Caki2 (cell line): Measurements from ENCODE around the gene JUNB. TPM values are rescaled to one million over a fixed set of nuclear protein-coding genes. Genes with fewer than 3 reads are reported as not detected.
A peak's percentile ranks its signal among the peaks of the same experiment; 100 is the strongest.

Experiments
- DNase-seq: peaks from one replicate; pipeline ENCODE4 v3.0.0-alpha.2; 2015; ENCODE audit warnings: low read depth
- in situ Hi-C: cut with HindIII; loops from 2 replicates; pipeline ENCODE4 v1.10.0; 2016; ENCODE audit warnings: low sequenced_read_pairs, low pct_unique_long_range_greater_than_20kb, mixed read lengths
- total RNA-seq: library from RNA; depleted of rRNA; stranded (reverse); fragments of >200 nt; shearing (Covaris generic); gene quantifications from 2 replicates; pipeline ENCODE4 v1.2.3, GENCODE V29; 2014; ENCODE audit warnings: low replicate concordance; rRNA removed

Gene JUNB
- total RNA-seq, 1 experiment from 2014 or later: 63.3 TPM

DNA sequence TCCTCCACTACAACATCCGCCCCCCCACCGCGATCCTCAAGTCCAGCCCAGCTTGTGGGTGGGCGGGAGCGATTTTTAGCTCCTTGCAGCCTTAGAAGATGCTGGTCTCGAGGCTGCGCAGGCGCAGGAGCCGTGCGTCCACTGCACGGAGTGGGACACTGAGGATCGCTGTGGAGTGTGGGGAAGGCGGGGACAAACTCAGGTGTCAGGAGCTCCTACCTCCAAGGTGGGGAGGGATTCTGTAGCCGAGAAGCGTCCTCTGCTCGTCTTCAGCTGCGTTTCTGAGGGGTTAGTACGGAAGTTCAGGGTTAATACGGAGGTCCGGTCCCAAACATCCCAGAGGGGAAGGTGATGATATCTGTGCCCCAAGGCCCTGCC is 43.3 kb downstream of the JUNB start, which contains the start of gene RTBDN:
Gene RTBDN, minus strand, starts transcription at position 14 of the 378 bp plus-strand sequence. CDS start 4,600 bp downstream, outside the sequence.
- in situ Hi-C loops: no loop called here

DNA sequence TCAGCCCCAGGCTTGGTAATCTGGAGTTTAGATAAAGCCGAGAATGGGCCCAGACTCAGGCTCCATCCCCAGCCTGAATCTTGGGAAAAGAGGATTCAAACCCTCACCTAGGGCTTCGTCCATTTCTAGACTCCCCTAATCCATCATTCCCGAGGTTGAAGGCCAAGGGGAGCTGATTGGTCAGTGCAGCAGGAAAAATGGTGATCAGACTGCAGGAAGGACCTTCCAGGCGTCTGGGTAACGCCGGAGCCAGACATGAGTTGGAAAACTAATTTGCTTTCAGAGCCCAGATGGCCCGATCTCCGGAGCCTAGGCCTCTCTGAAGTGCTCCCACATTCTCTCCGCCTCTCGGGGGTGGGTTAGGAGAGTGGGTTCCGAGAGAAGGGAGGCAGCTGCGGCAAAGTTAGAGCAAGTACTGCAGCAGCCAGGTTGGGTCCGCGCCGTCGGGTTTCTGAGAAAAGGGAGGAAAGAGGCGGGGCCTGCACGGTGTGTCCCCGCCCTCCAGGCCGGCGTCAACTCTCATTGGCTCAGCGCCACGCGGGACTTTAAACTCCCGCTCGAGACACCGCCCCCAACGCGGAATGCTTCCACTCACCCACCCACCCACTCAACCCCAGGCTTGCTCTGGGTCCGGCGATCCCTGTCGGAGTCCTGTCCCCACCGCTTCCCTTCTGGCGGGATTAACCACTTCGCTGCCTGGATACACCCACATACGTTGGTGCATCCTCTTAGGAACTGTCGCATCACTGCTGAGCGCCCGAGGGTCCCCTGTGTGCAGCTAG is 43.9 kb downstream of the JUNB start:
- no peak for DNase-seq
- in situ Hi-C loops: no loop called here

More for the DNA sequence above, 43.3 kb downstream of the JUNB start, which contains the start of gene RTBDN:
- DNase-seq: no peak

DNA sequence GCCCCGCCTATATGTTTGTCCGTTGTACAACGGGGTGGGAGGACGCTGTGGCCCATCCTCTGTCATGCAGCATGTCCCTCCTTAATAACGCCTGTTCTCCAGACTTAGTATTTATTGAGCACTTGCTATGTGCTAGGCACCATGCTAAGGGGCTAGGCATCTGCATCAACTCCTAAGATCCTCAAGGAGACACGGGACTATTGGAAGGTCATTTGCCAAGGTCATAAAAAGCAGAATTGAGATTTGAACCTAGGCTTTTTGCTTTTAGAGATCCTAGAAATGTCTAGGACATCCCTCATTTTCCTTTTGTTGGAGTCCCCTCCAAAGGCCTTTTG is 45.2 kb downstream of the JUNB start:
- DNase-seq: no peak
- in situ Hi-C loops: no loop called here

DNA sequence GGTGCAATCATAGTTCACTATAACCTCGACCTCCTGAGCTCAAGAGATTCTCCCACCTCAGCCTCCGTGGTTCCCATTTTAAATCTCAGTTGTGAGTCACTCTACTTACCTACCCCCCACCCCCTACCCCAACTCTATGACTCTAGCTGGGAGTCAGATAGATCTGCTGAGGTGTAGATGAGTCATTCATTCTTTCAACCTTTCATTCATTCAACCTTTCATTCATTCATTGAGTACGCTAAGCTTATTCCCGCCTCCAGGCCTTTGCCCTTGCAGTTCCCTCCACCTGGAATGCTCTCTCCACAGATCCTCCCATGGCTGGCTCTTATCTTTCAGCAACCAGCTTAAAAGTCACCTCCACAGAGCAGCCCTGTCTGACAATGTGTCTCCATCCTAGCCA is 45.9 kb downstream of the JUNB start:
- no peak for DNase-seq
- in situ Hi-C loops: no loop called here

DNA sequence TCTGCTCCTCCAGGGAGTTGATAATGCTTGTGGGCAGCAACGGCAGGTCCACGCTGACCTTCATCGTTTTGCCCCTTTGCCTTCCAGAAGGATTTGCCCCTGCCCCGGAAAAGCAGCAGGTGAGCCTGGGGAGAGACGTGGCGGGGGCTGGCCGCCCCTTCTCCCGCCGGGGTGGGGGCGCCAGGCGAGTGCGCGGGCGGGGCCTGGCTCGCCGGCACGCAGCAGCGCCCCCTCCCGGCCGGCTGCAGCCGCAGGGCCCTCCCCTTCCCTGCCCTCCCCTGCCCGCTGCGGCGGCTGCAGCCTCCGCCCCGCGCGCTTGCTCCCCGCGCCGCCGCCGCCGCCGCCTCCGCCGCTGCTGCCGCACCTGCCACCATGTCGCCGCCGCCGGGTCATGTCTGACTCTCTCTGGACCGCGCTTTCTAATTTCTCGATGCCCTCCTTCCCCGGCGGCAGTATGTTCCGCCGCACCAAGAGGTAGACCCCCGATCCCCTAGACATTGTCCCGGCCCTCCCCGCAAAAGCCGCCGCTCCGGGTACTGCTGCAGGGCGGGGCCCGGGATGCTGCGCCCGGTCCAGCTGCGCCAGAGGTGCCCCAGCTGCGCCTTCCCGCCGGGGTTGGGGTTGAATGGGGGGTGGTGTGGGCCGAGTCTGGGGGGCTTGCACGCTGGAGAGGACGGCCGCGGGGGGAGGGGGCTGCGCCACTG is 47.0 kb downstream of the JUNB start, which contains the start of gene MAST1:
Gene MAST1, plus strand, starts transcription at position 334 of the 704 bp plus-strand sequence. Its CDS starts 58 bp downstream, at position 392.
- in situ Hi-C loops: no loop called here
- peak; percentile 51 for DNase-seq

DNA sequence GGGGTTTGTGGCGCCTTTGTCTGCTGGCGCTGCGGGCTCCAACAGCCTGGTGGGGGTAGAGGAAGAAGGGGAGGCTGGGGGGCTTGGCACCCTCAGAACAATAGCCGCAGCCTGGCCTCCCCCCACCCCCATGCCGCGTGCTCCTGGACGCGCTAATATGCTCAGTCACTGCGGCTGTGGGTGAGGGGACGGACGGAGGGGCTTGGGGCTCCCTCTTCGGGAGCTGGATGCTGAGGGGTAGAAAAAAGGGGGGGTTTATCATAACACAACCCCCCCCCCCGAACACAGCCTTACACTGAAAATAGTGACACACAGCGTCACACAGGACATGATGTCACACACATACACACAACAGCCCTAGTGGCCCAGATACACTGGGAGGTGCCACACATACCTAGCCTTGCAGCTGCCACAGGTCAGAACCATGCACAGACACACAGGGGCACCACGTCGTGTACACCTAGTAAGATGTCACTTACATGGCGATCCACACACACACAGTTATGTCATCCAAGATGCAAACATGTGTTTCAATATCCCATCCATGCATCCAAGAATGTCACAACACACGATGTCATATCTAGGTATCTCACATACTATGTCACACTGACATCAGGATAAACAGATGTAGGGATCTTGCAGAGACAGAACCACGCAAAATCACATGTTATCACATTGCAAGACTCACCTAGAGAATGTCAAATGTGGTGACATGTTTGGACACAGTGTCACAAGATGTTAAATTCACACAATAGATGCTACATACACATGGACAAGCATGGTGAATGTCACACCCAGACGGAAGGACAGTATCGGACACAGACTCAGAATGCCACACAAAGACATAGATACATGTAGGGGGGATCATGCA is 47.8 kb downstream of the JUNB start:
- in situ Hi-C loops: no loop called here

DNA sequence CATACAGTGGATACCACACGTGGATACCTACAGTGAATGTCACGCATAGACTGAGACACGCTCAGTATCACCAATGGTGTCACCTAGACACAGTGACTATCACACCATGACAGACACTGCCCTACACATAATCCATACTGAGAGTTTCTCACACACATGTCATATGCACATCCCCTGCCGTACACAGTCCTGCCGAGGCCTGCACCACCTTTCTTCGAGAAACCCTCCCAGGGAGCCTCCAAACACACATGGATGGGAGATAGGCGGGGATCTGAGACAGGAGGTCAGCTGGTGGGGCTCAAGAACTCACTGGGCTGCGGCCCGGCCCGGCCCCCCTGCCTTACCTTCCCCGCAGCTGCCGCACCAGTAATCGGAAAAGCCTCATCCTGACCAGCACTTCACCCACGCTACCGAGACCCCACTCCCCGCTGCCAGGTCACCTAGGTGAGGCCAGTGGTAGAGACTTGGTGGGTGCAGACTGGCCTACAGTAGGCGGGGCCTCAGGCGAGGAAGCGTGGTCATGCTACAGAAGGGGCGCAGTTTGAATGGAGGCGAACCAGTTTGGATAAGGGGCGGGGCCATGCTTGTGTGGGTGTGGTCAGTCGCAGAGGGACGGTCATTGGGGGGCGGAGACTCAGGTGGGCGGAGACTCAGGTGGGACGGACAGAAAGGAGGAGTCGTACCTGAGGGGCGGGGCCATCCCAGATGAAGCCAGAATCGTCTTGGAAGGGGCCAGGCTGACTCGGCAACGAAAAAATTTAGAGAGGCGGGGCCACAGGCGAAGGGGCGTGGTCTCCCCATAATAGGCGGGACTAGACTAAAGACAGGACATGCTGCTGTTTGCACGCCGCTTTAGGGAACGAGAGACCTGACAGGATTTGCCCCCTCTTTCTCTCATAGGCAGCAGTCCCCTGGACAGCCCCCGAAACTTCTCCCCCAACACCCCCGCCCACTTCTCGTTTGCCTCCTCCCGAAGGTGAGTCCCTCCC is 49.1 kb downstream of the JUNB start:
- in situ Hi-C loops: no loop called here
- peak; percentile 82 for DNase-seq

More for the DNA sequence above, 47.8 kb downstream of the JUNB start:
- no peak for DNase-seq

DNA sequence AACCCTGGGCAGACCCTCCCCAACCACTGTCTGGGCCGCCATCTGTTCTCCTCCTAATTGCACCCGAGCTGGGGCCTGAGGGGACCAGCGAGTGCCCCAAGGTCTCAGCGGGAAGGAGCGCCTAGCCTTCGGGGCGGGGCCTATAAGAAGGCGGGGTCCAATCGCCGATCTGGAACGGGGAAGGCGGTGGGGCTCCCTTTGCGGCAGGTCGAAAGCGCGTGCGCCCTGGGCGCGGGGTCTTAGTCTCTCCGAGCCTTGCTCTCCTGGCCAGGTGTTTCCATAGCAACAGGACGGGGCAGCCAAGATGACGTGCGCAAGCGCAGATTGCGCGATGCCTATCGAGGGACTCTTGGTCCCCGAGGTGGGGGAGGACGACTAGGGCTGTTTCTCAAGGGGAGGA is 49.8 kb downstream of the JUNB start:
- DNase-seq: no peak
- in situ Hi-C loops: no loop called here

DNA sequence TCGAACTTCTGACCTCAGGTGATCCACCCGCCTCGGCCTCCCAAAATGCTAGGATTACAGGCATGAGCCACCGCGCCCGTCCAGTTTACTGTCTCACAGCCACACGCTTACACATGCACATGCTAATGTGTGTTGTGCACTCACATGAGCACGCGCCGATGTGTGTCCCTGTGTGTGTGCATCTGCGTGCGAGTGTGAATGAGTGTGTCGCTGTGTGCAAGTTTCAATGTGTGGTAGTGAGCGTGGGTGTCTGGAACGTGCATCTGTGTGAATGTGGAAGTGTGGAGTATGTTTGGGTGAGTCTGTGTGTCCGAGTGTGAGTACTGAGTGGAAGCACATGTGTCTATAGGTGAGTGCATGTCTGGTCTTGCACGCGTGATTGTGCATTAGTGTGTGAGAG is 51.2 kb downstream of the JUNB start:
- DNase-seq: no peak
- in situ Hi-C loops: no loop called here

Other genes starting within 250 kb of the JUNB start
- gene ZNF564, start 240.0 kb upstream of the JUNB start, total RNA-seq: 1.9 and 12.8 TPM in 2 replicates
- 6.7 and 9.1 TPM in 2 replicates for gene ZNF490, start 180.7 kb upstream of the JUNB start, total RNA-seq
- gene ZNF791, start 180.6 kb upstream of the JUNB start, total RNA-seq: 5.5 and 9.8 TPM in 2 replicates
- gene MAN2B1, start 124.7 kb upstream of the JUNB start, total RNA-seq: 72.5 and 82.9 TPM in 2 replicates
- 20.6 and 22.6 TPM in 2 replicates for gene WDR83, start 124.7 kb upstream of the JUNB start, total RNA-seq
- 93.6 and 111 TPM in 2 replicates for gene DHPS, start 109.6 kb upstream of the JUNB start, total RNA-seq
- not detected in 2 replicates for gene GNG14, start 103.5 kb upstream of the JUNB start, total RNA-seq
- gene FBXW9, start 94.9 kb upstream of the JUNB start, total RNA-seq: 43.4 and 44.8 TPM in 2 replicates
- 35.2 and 39.7 TPM in 2 replicates for gene TNPO2, start 67.6 kb upstream of the JUNB start, total RNA-seq
- 607 and 626 TPM in 2 replicates for gene TRIR, start 56.8 kb upstream of the JUNB start, total RNA-seq
- gene GET3, start 54.0 kb upstream of the JUNB start, total RNA-seq: 210 and 211 TPM in 2 replicates
- gene BEST2, start 39.7 kb upstream of the JUNB start, total RNA-seq: not detected in 2 replicates
- 17.8 and 18.1 TPM in 2 replicates for gene HOOK2, start 15.9 kb upstream of the JUNB start, total RNA-seq
- not detected in 2 replicates for gene PRDX2, start 10.3 kb downstream of the JUNB start, total RNA-seq
- gene THSD8, start 10.6 kb downstream of the JUNB start, total RNA-seq: not detected in 2 replicates
- gene RNASEH2A, start 15.1 kb downstream of the JUNB start, total RNA-seq: 94.5 and 126 TPM in 2 replicates
- not detected in 2 replicates for gene RTBDN, start 43.1 kb downstream of the JUNB start, total RNA-seq
- 1.8 and 20.8 TPM in 2 replicates for gene MAST1, start 47.0 kb downstream of the JUNB start, total RNA-seq
- 68.6 and 83.9 TPM in 2 replicates for gene DNASE2, start 90.0 kb downstream of the JUNB start, total RNA-seq
- 3.5 TPM in 1 of 2 replicates, not detected in the other for gene KLF1, start 95.7 kb downstream of the JUNB start, total RNA-seq
- 38.0 and 66.1 TPM in 2 replicates for gene GCDH, start 99.7 kb downstream of the JUNB start, total RNA-seq
- gene SYCE2, start 127.8 kb downstream of the JUNB start, total RNA-seq: 4.0 TPM in 2 replicates
- 100 and 120 TPM in 2 replicates for gene FARSA, start 142.2 kb downstream of the JUNB start, total RNA-seq
- gene CALR, start 147.1 kb downstream of the JUNB start, total RNA-seq: 846 and 992 TPM in 2 replicates
- 211 and 217 TPM in 2 replicates for gene RAD23A, start 154.4 kb downstream of the JUNB start, total RNA-seq
- 102 and 117 TPM in 2 replicates for gene GADD45GIP1, start 165.7 kb downstream of the JUNB start, total RNA-seq
- gene DAND5, start 178.1 kb downstream of the JUNB start, total RNA-seq: not detected in 2 replicates
- gene NFIX, start 204.0 kb downstream of the JUNB start, total RNA-seq: 1.2 and 4.5 TPM in 2 replicates